ENCODE results near the gene SPTAN1. TPM values are rescaled to one million over a fixed set of nuclear protein-coding genes. Genes with fewer than 3 reads are reported as not detected.

The SPTAN1 gene
- total RNA-seq, 1 experiment from 2014 or later, result 344 TPM

- intact Hi-C loops (cut with micrococcal nuclease; ENCODE audit: unreplicated experiment), result loop anchor here (10.0 kb wide), 1 partner anchor 246 kb away; no protein-coding TSS in a partner anchor
- no peak overlapping the region for H3K27ac Mint-ChIP-seq (ENCODE audit: unreplicated experiment)
- BruUV-seq (replicated peaks), result no TSS peak
- CTCF ChIA-PET, result interaction anchor here (0.6 to 1.4 kb wide), 2 partner anchors 8 to 43 kb away, joined by 3 to 4 read pairs; no protein-coding TSS in a partner anchor
- no peak overlapping the region for H3K4me3 Mint-ChIP-seq (ENCODE audit: low read depth, unreplicated experiment)
- no peaks in the 10 kb centered on the region for H3K27me3 Mint-ChIP-seq (ENCODE audit: unreplicated experiment)
- TF ChIP-seq CTCF (IDR thresholded peaks at IDR 0.05; ENCODE audit: unreplicated experiment), result no peak
- H3K4me1 Mint-ChIP-seq (ENCODE audit: low read depth, unreplicated experiment), result no peaks in the 10 kb centered on the region
- DNase-seq, result no peak
- H3K36me3 Mint-ChIP-seq (ENCODE audit: insufficient read depth, unreplicated experiment), result no peaks in the 10 kb centered on the region
- H3K9me3 Mint-ChIP-seq (ENCODE audit: low read depth, unreplicated experiment), result no peaks in the 10 kb centered on the region
Observed at GRCh38 chr9:128550770-128551656, 1.4 kb upstream of the SPTAN1 start.

- H3K9me3 Mint-ChIP-seq (ENCODE audit: low read depth, unreplicated experiment), result no peaks in the 10 kb centered on the region
- H3K4me3 Mint-ChIP-seq (ENCODE audit: low read depth, unreplicated experiment), result no peak overlapping the region
- peak overlapping the region; percentile 85 for H3K27ac Mint-ChIP-seq (ENCODE audit: unreplicated experiment)
- no peaks in the 10 kb centered on the region for H3K36me3 Mint-ChIP-seq (ENCODE audit: insufficient read depth, unreplicated experiment)
- DNase-seq, result no peak
- TSS peak; percentile 85 for BruUV-seq (replicated peaks)
- intact Hi-C loops (cut with micrococcal nuclease; ENCODE audit: unreplicated experiment), result loop anchor here (10.0 kb wide), 1 partner anchor 247 kb away; no protein-coding TSS in a partner anchor
- no peak for TF ChIP-seq CTCF (IDR thresholded peaks at IDR 0.05; ENCODE audit: unreplicated experiment)
- CTCF ChIA-PET, result interaction anchor here (0.6 to 1.5 kb wide), 3 partner anchors 44 to 132 kb away, joined by 3 to 4 read pairs (median 4); no protein-coding TSS in a partner anchor
- H3K27me3 Mint-ChIP-seq (ENCODE audit: unreplicated experiment), result no peaks in the 10 kb centered on the region
- H3K4me1 Mint-ChIP-seq (ENCODE audit: low read depth, unreplicated experiment), result peaks cover under 1% of the 10 kb centered on the region
Observed at GRCh38 chr9:128551657-128552152, 682 bp upstream of the SPTAN1 start.

- Mint-ChIP-seq H3K9me3 (ENCODE audit: low read depth, unreplicated experiment) (no peaks in the 10 kb centered on the region), H3K36me3 (ENCODE audit: insufficient read depth, unreplicated experiment) (peaks cover 4% of the 10 kb centered on the region), H3K4me1 (ENCODE audit: low read depth, unreplicated experiment) (peaks cover 11% of the 10 kb centered on the region), H3K4me3 (ENCODE audit: low read depth, unreplicated experiment) (no peak overlapping the region), H3K27ac (ENCODE audit: unreplicated experiment) (no peak overlapping the region), H3K27me3 (ENCODE audit: unreplicated experiment) (no peaks in the 10 kb centered on the region)
- no peak for TF ChIP-seq CTCF (IDR thresholded peaks at IDR 0.05; ENCODE audit: unreplicated experiment)
- intact Hi-C loops (cut with micrococcal nuclease; ENCODE audit: unreplicated experiment), result loop anchor here (10.0 kb wide), 1 partner anchor 248 kb away; no protein-coding TSS in a partner anchor
- CTCF ChIA-PET, result interaction anchor here (1.5 kb wide), 1 partner anchor 114 kb away, joined by 4 read pairs; no protein-coding TSS in a partner anchor
- DNase-seq, result peak; percentile 40
- BruUV-seq (replicated peaks), result no TSS peak
Observed at GRCh38 chr9:128552744-128553440, 505 bp downstream of the SPTAN1 start.

GRCh38 chr9:128553728-128554127, 1.3 kb downstream of the SPTAN1 start:
- intact Hi-C loops (cut with micrococcal nuclease; ENCODE audit: unreplicated experiment), result loop anchor here (10.0 kb wide), 1 partner anchor 249 kb away; no protein-coding TSS in a partner anchor
- CTCF ChIA-PET, result no interaction called here
- no peaks in the 10 kb centered on the region for H3K9me3 Mint-ChIP-seq (ENCODE audit: low read depth, unreplicated experiment)
- peaks cover 19% of the 10 kb centered on the region for H3K4me1 Mint-ChIP-seq (ENCODE audit: low read depth, unreplicated experiment)
- no peak for TF ChIP-seq CTCF (IDR thresholded peaks at IDR 0.05; ENCODE audit: unreplicated experiment)
- no peak overlapping the region for H3K4me3 Mint-ChIP-seq (ENCODE audit: low read depth, unreplicated experiment)
- H3K36me3 Mint-ChIP-seq (ENCODE audit: insufficient read depth, unreplicated experiment), result peaks cover 4% of the 10 kb centered on the region
- BruUV-seq (replicated peaks), result TSS peak; percentile 50
- no peak for DNase-seq
- no peak overlapping the region for H3K27ac Mint-ChIP-seq (ENCODE audit: unreplicated experiment)
- H3K27me3 Mint-ChIP-seq (ENCODE audit: unreplicated experiment), result no peaks in the 10 kb centered on the region

Measured in Calu3 (cell line).